WTC11 (cell line): ENCODE data around the gene FBXW4. TPM values are rescaled to one million over a fixed set of nuclear protein-coding genes. Genes with fewer than 3 reads are reported as not detected.

Experiments
- ATAC-seq: fragments of 200-7000 bp; cut with Tn5 transposase; 2 replicates; pipeline ENCODE4 v1.10.0; 2021; ENCODE audit warnings: mild to moderate bottlenecking, moderate library complexity
- CTCF ChIA-PET: fragments of 300-600 bp; sonication (Branson Sonifier 250); formaldehyde crosslinking; loops from one replicate; lab custom pipeline; 2021; ENCODE audit warnings: antibody characterized with exemption; lab: Charles Lee
- POLR2A ChIA-PET: fragments of 350-600 bp; sonication (Branson Sonifier 250); formaldehyde crosslinking; loops from one replicate; lab custom pipeline; 2021; ENCODE audit warnings: antibody characterized with exemption; lab: Charles Lee
- DNase-seq: peaks from one replicate; pipeline ENCODE4 v3.0.0; 2021; ENCODE audit warnings: low spot score
- H3K27ac Mint-ChIP-seq: 2 replicates; pipeline ENCODE4 v1.8.0; 2021; ENCODE audit warnings: mixed read lengths
- H3K27me3 Mint-ChIP-seq: 2 replicates; pipeline ENCODE4 v1.8.0; 2021; ENCODE audit warnings: low read depth, mild to moderate bottlenecking, moderate library complexity, mixed read lengths
- H3K36me3 Mint-ChIP-seq: 2 replicates; pipeline ENCODE4 v1.8.0; 2021; ENCODE audit warnings: mixed read lengths
- H3K4me1 Mint-ChIP-seq: 2 replicates; pipeline ENCODE4 v1.8.0; 2022; ENCODE audit warnings: mixed read lengths
- H3K4me3 Mint-ChIP-seq: 2 replicates; pipeline ENCODE4 v1.8.0; 2021; ENCODE audit warnings: mild to moderate bottlenecking, moderate library complexity, mixed read lengths
- H3K9me3 Mint-ChIP-seq: 2 replicates; pipeline ENCODE4 v1.8.0; 2021; ENCODE audit warnings: mixed read lengths
- ATF2 ChIP-seq: sonication (generic); formaldehyde crosslinking; IDR thresholded peaks from 2 replicates; pipeline ENCODE4 v1.8.1; 2022; ENCODE audit warnings: low read depth, missing genetic modification reagents, borderline replicate concordance
- ATF3 ChIP-seq: sonication (generic); formaldehyde crosslinking; conservative IDR thresholded peaks from 2 replicates; pipeline ENCODE4 v1.8.1; 2022; ENCODE audit warnings: mild to moderate bottlenecking, missing genetic modification reagents
- CDX4 ChIP-seq: fragments of 250-450 bp; sonication (Bioruptor Pico); IDR thresholded peaks from 2 replicates; pipeline ENCODE4 v1.9.0; 2021; ENCODE audit warnings: moderate library complexity, mild to moderate bottlenecking, inconsistent platforms, borderline replicate concordance
- CREM ChIP-seq: sonication (generic); formaldehyde crosslinking; IDR thresholded peaks from 2 replicates; pipeline ENCODE4 v1.8.1; 2022; ENCODE audit warnings: mild to moderate bottlenecking, missing genetic modification reagents, moderate library complexity
- CTCF ChIP-seq: fragments of 200-600 bp; IDR thresholded peaks from 2 replicates; pipeline ENCODE4 v1.8.0; 2022; ENCODE audit warnings: antibody characterized with exemption
- E2F4 ChIP-seq: sonication (generic); formaldehyde crosslinking; IDR thresholded peaks from 2 replicates; pipeline ENCODE4 v1.8.1; 2022; ENCODE audit warnings: low read depth, mild to moderate bottlenecking, moderate library complexity, missing genetic modification reagents, borderline replicate concordance
- ELF4 ChIP-seq: sonication (generic); formaldehyde crosslinking; IDR thresholded peaks from 2 replicates; pipeline ENCODE4 v1.8.1; 2022; ENCODE audit warnings: low read depth, mild to moderate bottlenecking, moderate library complexity, missing genetic modification reagents
- FOXP4 ChIP-seq: sonication (generic); formaldehyde crosslinking; IDR thresholded peaks from 2 replicates; pipeline ENCODE4 v1.8.0; 2022; ENCODE audit warnings: mild to moderate bottlenecking, missing genetic modification reagents
- GTF2I ChIP-seq: fragments of 250-450 bp; sonication (Bioruptor Pico); conservative IDR thresholded peaks from 2 replicates; pipeline ENCODE4 v1.4.0; 2021; ENCODE audit warnings: mild to moderate bottlenecking
- MLX ChIP-seq: sonication (generic); formaldehyde crosslinking; IDR thresholded peaks from 2 replicates; pipeline ENCODE4 v1.8.1; 2023; ENCODE audit warnings: mild to moderate bottlenecking, missing genetic modification reagents, moderate library complexity
- NR3C1 ChIP-seq: sonication (generic); formaldehyde crosslinking; conservative IDR thresholded peaks from 2 replicates; pipeline ENCODE4 v1.8.1; 2023; ENCODE audit warnings: low read depth, mild to moderate bottlenecking, missing genetic modification reagents
- SOX15 ChIP-seq: fragments of 250-450 bp; sonication (Bioruptor Pico); IDR thresholded peaks from 2 replicates; pipeline ENCODE4 v1.9.0; 2021; ENCODE audit warnings: mild to moderate bottlenecking
- ZNF232 ChIP-seq: sonication (generic); formaldehyde crosslinking; IDR thresholded peaks from 2 replicates; pipeline ENCODE4 v1.8.0; 2022; ENCODE audit warnings: mild to moderate bottlenecking, missing genetic modification reagents
- ZNF317 ChIP-seq: sonication (generic); formaldehyde crosslinking; IDR thresholded peaks from 2 replicates; pipeline ENCODE4 v1.8.1; 2023; ENCODE audit warnings: low read depth, mild to moderate bottlenecking, moderate library complexity, missing genetic modification reagents, borderline replicate concordance
- ZNF416 ChIP-seq: fragments of 250-450 bp; sonication (Bioruptor Pico); IDR thresholded peaks from 2 replicates; pipeline ENCODE4 v1.9.0; 2021; ENCODE audit warnings: mild to moderate bottlenecking, inconsistent platforms
- total RNA-seq: library from RNA; stranded (reverse); gene quantifications from 3 replicates; pipeline ENCODE4 v1.2.3, GENCODE V29; 2021

Gene FBXW4
- total RNA-seq, 1 experiment from 2014 or later, result 45.3 TPM

GRCh38 chr10:101617824-101618568 is 77.0 kb downstream of the FBXW4 start:
- Mint-ChIP-seq H3K27ac (peak overlapping the region; percentile 60), H3K4me3 (no peak overlapping the region), H3K36me3 (peaks cover 6% of the 10 kb centered on the region), H3K27me3 (no peaks in the 10 kb centered on the region), H3K9me3 (no peaks in the 10 kb centered on the region), H3K4me1 (peaks cover 22% of the 10 kb centered on the region)
- TF ChIP-seq ATF3 (CRISPR knock-in tag) (no peak), SOX15 (no peak), FOXP4 (CRISPR knock-in tag) (no peak), ZNF416 (CRISPR knock-in tag) (no peak), ZNF232 (CRISPR knock-in tag) (no peak), MLX (CRISPR knock-in tag) (no peak), CDX4 (CRISPR knock-in tag) (no peak), CREM (CRISPR knock-in tag) (no peak), E2F4 (no peak), GTF2I (CRISPR knock-in tag) (no peak)
- ATAC-seq (no peak), DNase-seq (no peak)
- ChIA-PET POLR2A (interaction anchor here (0.8 kb wide), 1 partner anchor 26 kb away, joined by 3 read pairs; no protein-coding TSS in a partner anchor), CTCF (interaction anchor here (0.5 to 8.5 kb wide), 30 partner anchors 12 to 568 kb away, joined by 3 to 167 read pairs (median 4); partner anchors contain the start of gene NPM3)

GRCh38 chr10:101617102-101617823 is 77.7 kb downstream of the FBXW4 start:
- ChIA-PET POLR2A (no interaction called here), CTCF (interaction anchor here (0.5 to 8.5 kb wide), 33 partner anchors 10 to 567 kb away, joined by 3 to 167 read pairs (median 4); partner anchors contain the start of genes NPM3 and OGA)
- Mint-ChIP-seq H3K4me3 (no peak overlapping the region), H3K27ac (peak overlapping the region; percentile 60), H3K36me3 (peaks cover 3% of the 10 kb centered on the region), H3K4me1 (peaks cover 22% of the 10 kb centered on the region), H3K9me3 (no peaks in the 10 kb centered on the region), H3K27me3 (no peaks in the 10 kb centered on the region)
- DNase-seq (no peak), ATAC-seq (peak; percentile 61)
- TF ChIP-seq CREM (CRISPR knock-in tag) (no peak), GTF2I (CRISPR knock-in tag) (peak; percentile 45; the same call in 1 of the 2 replicates)

- POLR2A ChIA-PET, result no interaction called here
- DNase-seq (no peak), ATAC-seq (no peak; the same call in 1 of the 2 replicates)
- no peak overlapping the region for H3K4me3 Mint-ChIP-seq
- H3K27ac Mint-ChIP-seq, result no peak overlapping the region
- no peaks in the 10 kb centered on the region for H3K27me3 Mint-ChIP-seq
- H3K9me3 Mint-ChIP-seq, result no peaks in the 10 kb centered on the region
- peaks cover 3% of the 10 kb centered on the region; the same call in 1 of the 2 replicates for H3K36me3 Mint-ChIP-seq
- CTCF ChIA-PET, result interaction anchor here (0.6 to 8.5 kb wide), 30 partner anchors 11 to 567 kb away, joined by 3 to 167 read pairs (median 4); partner anchors contain the start of genes NPM3 and OGA
- H3K4me1 Mint-ChIP-seq, result peaks cover 22% of the 10 kb centered on the region
- TF ChIP-seq ATF2 (no peak), ELF4 (CRISPR knock-in tag) (no peak), ZNF317 (no peak), CREM (CRISPR knock-in tag) (no peak), CDX4 (CRISPR knock-in tag) (no peak), ATF3 (CRISPR knock-in tag) (no peak), NR3C1 (no peak), CTCF (no peak)
Measured at GRCh38 chr10:101616415-101617101, 78.4 kb downstream of the FBXW4 start.
